H1 (cell line): ENCODE measurements around the gene ARPC2. TPM values are rescaled to one million over a fixed set of nuclear protein-coding genes. Genes with fewer than 3 reads are reported as not detected.

Experiments used
- CBX8 ChIP-seq: fragments of 300-800, 300-1000 bp; sonication (generic); IDR thresholded peaks from 2 replicates; pipeline ENCODE4 v1.7.1; 2016; ENCODE audit warnings: low read depth, low read length, borderline replicate concordance
- EGR1 ChIP-seq: IDR thresholded peaks from 2 replicates; pipeline ENCODE4 v1.6.1; 2011; ENCODE audit warnings: low read depth, low read length, borderline replicate concordance
- SIN3A ChIP-seq, 2 experiments: IDR thresholded peaks in 1 of 2; conservative IDR thresholded peaks in 1 of 2; 2 replicates each; pipeline ENCODE4 v1.6.1; 2011 to 2012; ENCODE audit warnings: low read length in 2 of 2, improper control_type of control experiment in 1 of 2, low read depth in 1 of 2, mild to moderate bottlenecking in 1 of 2
- polyA plus RNA-seq, 7 experiments: library from polyadenylated mRNA; depleted of rRNA in 3 of 7; stranded (reverse) in 5 of 7; unstranded in 2 of 7; fragments of >200 nt in 5 of 7; fragments of 200-250 nt in 2 of 7; gene quantifications; 1 replicate in 5 of 7; 2 replicates in 1 of 7; 4 replicates in 1 of 7; pipeline versions ENCODE4 v1.2.1 to v1.2.3, GENCODE V29; 2011 to 2013; ENCODE audit warnings: missing spikeins in 2 of 7, mixed read lengths in 2 of 7
- total RNA-seq: library from RNA; stranded (reverse); fragmentation: NEBNext Ultra II Directional; extraction: Animal tissue kit (Norgen Biotek cat#: 25700); gene quantifications from 2 replicates; pipeline ENCODE4 v1.2.1, GENCODE V29; 2021

Gene ARPC2
- total and polyA plus RNA-seq, 2 of the 8 experiments (the other 6 are each of a cell fraction or from before 2014, with no cell fraction given): 174 to 195 TPM

DNA sequence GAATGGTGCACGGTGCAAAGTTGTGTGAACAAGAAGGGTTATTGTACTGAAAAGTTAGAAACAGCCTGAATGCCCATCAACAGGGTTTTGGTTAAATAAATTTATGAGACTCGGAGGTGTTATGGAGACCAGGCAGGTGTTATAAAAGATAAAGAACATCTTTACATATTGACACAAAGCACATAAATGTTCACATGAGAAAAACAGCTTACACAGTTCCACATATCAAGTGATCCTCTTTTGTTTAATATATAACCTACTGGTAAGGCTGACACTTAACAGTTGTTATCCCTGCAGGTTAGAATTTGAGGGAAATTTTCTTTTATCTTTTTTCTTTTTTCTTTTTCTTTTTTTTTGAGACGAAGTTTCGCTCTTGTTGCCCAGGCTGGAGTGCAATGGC is 20.0 kb upstream of the ARPC2 start (continued):
- TF ChIP-seq CBX8: no peak
- TF ChIP-seq EGR1: no peak
- no peak for TF ChIP-seq SIN3A (conservative IDR thresholded peaks at IDR 0.05 in 1 of 2, IDR thresholded peaks at IDR 0.05 in 1 of 2; ENCODE audit: low read depth in 1 of 2, low read length in 2 of 2)
